NCI-H510A (cell line): ENCODE data around the gene LRRC4.

Experiments used
- DNase-seq: peaks from one replicate; lab custom pipeline; 2025; lab: John Stamatoyannopoulos, UW

LRRC4 gene

GRCh38 chr7:128031901-128032604 lies 816 bp upstream of the LRRC4 start:
- DNase-seq, result no peak

GRCh38 chr7:128030263-128030653 lies 979 bp downstream of the LRRC4 start:
- no peak for DNase-seq

GRCh38 chr7:128029405-128029995 lies 1.7 kb downstream of the LRRC4 start:
- DNase-seq, result no peak

- DNase-seq, result no peak
These were observed 3.7 kb downstream of the LRRC4 start for GRCh38 chr7:128027485-128027980.

GRCh38 chr7:128026551-128026950 lies 4.7 kb downstream of the LRRC4 start:
- DNase-seq, result no peak

- no peak for DNase-seq
These were observed 5.4 kb downstream of the LRRC4 start for GRCh38 chr7:128025819-128026218.

GRCh38 chr7:128025380-128025779 lies 5.9 kb downstream of the LRRC4 start:
- DNase-seq, result no peak

- no peak for DNase-seq
These were observed 7.1 kb downstream of the LRRC4 start for GRCh38 chr7:128024151-128024550.

- DNase-seq, result no peak
These were observed 8.4 kb downstream of the LRRC4 start for GRCh38 chr7:128022631-128023532.

- DNase-seq, result no peak
These were observed 9.9 kb downstream of the LRRC4 start for GRCh38 chr7:128021366-128021765.

- no peak for DNase-seq
These were observed 11.1 kb downstream of the LRRC4 start for GRCh38 chr7:128020159-128020558.

GRCh38 chr7:128019288-128019687 lies 11.9 kb downstream of the LRRC4 start:
- no peak for DNase-seq

- no peak for DNase-seq
These were observed 13.1 kb downstream of the LRRC4 start for GRCh38 chr7:128017862-128018845.

GRCh38 chr7:128017460-128017859 lies 13.8 kb downstream of the LRRC4 start:
- DNase-seq, result no peak

- no peak for DNase-seq
These were observed 16.4 kb downstream of the LRRC4 start for GRCh38 chr7:128014811-128015210.

- no peak for DNase-seq
These were observed 20.0 kb downstream of the LRRC4 start for GRCh38 chr7:128011131-128011661.

- no peak for DNase-seq
These were observed 20.7 kb downstream of the LRRC4 start for GRCh38 chr7:128010391-128011127.

GRCh38 chr7:128008744-128009143 lies 22.5 kb downstream of the LRRC4 start:
- DNase-seq, result no peak

GRCh38 chr7:128008141-128008540 lies 23.1 kb downstream of the LRRC4 start:
- no peak for DNase-seq

- DNase-seq, result no peak
These were observed 23.9 kb downstream of the LRRC4 start for GRCh38 chr7:128007303-128007680.
